ENCODE results near the gene CPEB3. TPM values are rescaled to one million over a fixed set of nuclear protein-coding genes. Genes with fewer than 3 reads are reported as not detected.

CPEB3 gene
- total RNA-seq, 1 experiment from 2014 or later = 1.1 TPM

DNA sequence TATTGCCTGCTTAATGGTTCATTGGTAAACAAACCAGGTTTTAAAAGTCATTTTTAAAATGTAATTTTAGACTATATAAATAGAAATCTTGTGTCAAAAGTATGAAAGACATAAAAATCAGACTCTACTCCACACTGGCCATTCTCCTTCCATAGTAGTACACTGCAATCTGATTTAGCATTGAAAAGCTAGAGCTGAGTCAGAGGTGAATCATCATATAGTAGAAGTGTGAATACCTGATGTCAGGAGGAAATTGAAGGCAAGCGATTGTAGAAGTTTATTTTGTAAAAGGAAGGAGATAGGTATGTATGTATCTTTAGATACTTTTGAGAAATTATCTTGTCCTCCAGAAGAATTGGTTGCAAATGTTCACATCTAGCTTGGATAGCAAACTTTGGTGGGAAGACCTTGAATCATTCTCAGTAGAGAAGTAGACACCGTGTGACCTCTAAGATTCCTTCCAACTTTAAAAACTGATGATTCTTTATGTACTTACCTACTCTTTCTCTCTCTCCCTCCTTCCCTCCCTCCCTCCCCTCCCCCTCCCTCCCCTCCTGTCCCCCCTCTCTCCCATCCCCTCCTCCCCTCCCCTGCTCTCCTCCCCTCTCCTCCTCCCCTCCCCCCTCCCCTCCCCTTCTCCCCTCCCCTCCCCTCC is 279.2 kb downstream of the CPEB3 start:
- no peak overlapping the region for H3K4me3 ChIP-seq (ENCODE audit: low read depth, low read length, poor library complexity, severe bottlenecking)
- H3K9me3 ChIP-seq (ENCODE audit: low read depth, low read length, poor library complexity, severe bottlenecking) = no peaks in the 10 kb centered on the region
- H3K27me3 ChIP-seq (replicated peaks; ENCODE audit: insufficient read depth, low read depth, low read length, poor library complexity) = no peaks in the 10 kb centered on the region
- DNase-seq (ENCODE audit: low spot score) = peak; percentile 21
- no peak for TF ChIP-seq EZH2 (IDR thresholded peaks at IDR 0.05; ENCODE audit: borderline replicate concordance, low read depth, low read length, poor library complexity, severe bottlenecking)
- TF ChIP-seq, protein P1, sequence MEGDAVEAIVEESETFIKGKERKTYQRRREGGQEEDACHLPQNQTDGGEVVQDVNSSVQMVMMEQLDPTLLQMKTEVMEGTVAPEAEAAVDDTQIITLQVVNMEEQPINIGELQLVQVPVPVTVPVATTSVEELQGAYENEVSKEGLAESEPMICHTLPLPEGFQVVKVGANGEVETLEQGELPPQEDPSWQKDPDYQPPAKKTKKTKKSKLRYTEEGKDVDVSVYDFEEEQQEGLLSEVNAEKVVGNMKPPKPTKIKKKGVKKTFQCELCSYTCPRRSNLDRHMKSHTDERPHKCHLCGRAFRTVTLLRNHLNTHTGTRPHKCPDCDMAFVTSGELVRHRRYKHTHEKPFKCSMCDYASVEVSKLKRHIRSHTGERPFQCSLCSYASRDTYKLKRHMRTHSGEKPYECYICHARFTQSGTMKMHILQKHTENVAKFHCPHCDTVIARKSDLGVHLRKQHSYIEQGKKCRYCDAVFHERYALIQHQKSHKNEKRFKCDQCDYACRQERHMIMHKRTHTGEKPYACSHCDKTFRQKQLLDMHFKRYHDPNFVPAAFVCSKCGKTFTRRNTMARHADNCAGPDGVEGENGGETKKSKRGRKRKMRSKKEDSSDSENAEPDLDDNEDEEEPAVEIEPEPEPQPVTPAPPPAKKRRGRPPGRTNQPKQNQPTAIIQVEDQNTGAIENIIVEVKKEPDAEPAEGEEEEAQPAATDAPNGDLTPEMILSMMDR (conservative IDR thresholded peaks at IDR 0.05; ENCODE audit: low read depth, low read length) = no peak
- H3K4me1 ChIP-seq (ENCODE audit: insufficient read depth, low read length, poor library complexity, severe bottlenecking) = no peaks in the 10 kb centered on the region
- ChIA-PET CTCF (no interaction called here), POLR2A (ENCODE audit: low non-redundant PET) (no interaction called here)
- intact Hi-C loops (cut with micrococcal nuclease; ENCODE audit: unreplicated experiment) = no loop called here
- H3K36me3 ChIP-seq (ENCODE audit: insufficient read depth, low read length, poor library complexity, severe bottlenecking) = peaks cover 34% of the 10 kb centered on the region
- H3K27ac ChIP-seq (ENCODE audit: low read depth, low read length, poor library complexity, severe bottlenecking) = no peak overlapping the region
- BruUV-seq (replicated peaks) = no TSS peak

DNA sequence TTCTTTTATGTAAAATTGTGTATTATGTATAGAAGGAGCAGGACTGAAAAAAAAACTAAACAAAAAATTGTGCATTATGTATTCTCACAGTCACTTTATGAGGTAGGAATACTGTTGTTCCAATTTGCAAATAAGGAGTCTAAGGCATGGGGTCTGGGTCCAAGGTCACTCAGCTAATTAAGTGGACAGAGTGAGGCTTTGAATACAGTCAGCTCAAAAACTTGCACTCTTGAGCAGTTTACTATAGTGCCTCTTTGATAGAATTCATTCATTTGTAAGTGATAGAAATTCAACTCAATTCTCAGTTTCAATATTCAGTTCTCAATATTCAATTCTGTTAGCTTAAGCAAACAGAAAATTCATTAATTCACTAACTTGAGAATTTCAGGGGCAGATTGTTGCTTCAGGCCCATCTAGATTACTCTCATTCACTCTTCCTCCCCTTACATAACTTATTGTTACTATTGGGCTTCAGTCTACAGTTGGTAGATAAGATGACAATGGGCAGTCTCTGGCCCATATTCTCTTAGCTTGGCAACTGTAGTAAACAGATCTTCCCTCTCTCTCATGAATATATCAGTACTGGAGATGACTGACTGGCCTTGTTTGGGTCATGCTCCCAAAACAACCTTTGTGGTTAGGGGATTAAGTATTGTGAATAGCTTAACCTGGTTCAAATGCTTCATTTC is 280.7 kb downstream of the CPEB3 start:
- no peak for TF ChIP-seq EZH2 (IDR thresholded peaks at IDR 0.05; ENCODE audit: borderline replicate concordance, low read depth, low read length, poor library complexity, severe bottlenecking)
- TF ChIP-seq, protein P1 (conservative IDR thresholded peaks at IDR 0.05; ENCODE audit: low read depth, low read length) = no peak
- Histone ChIP-seq H3K4me1 (ENCODE audit: insufficient read depth, low read length, poor library complexity, severe bottlenecking) (no peaks in the 10 kb centered on the region), H3K27me3 (replicated peaks; ENCODE audit: insufficient read depth, low read depth, low read length, poor library complexity) (no peaks in the 10 kb centered on the region), H3K4me3 (ENCODE audit: low read depth, low read length, poor library complexity, severe bottlenecking) (no peak overlapping the region), H3K27ac (ENCODE audit: low read depth, low read length, poor library complexity, severe bottlenecking) (no peak overlapping the region), H3K36me3 (ENCODE audit: insufficient read depth, low read length, poor library complexity, severe bottlenecking) (peaks cover 27% of the 10 kb centered on the region), H3K9me3 (ENCODE audit: low read depth, low read length, poor library complexity, severe bottlenecking) (no peaks in the 10 kb centered on the region)
- POLR2A ChIA-PET (ENCODE audit: low non-redundant PET) = no interaction called here
- no peak for DNase-seq (ENCODE audit: low spot score)
- CTCF ChIA-PET = no interaction called here
- BruUV-seq (replicated peaks) = no TSS peak
- intact Hi-C loops (cut with micrococcal nuclease; ENCODE audit: unreplicated experiment) = no loop called here

DNA sequence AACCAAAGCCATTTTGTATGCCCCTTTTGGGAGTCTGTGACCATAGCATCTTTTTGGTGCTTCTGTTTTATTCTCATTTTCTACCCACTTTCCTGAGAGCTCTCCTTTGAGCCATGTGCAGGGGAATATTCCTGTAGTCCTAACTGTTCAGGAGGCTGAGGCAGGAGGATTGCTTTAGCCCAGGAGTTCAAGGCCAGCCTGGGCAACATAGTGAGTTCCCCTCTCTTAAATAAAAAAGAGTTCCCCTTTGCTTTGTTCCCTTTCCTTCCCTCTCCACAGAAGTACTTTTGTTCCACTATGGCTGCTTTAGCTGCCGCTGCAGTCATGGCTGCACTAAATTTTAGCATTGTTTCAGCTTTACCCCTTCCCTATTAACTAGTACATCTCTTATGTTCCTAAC is 281.4 kb downstream of the CPEB3 start:
- H3K27me3 ChIP-seq (replicated peaks; ENCODE audit: insufficient read depth, low read depth, low read length, poor library complexity) = no peaks in the 10 kb centered on the region
- DNase-seq (ENCODE audit: low spot score) = no peak
- H3K9me3 ChIP-seq (ENCODE audit: low read depth, low read length, poor library complexity, severe bottlenecking) = peaks cover 3% of the 10 kb centered on the region
- H3K4me3 ChIP-seq (ENCODE audit: low read depth, low read length, poor library complexity, severe bottlenecking) = no peak overlapping the region
- no TSS peak for BruUV-seq (replicated peaks)
- no peaks in the 10 kb centered on the region for H3K4me1 ChIP-seq (ENCODE audit: insufficient read depth, low read length, poor library complexity, severe bottlenecking)
- TF ChIP-seq, protein P1 (conservative IDR thresholded peaks at IDR 0.05; ENCODE audit: low read depth, low read length) = no peak
- TF ChIP-seq EZH2 (IDR thresholded peaks at IDR 0.05; ENCODE audit: borderline replicate concordance, low read depth, low read length, poor library complexity, severe bottlenecking) = no peak
- ChIA-PET POLR2A (ENCODE audit: low non-redundant PET) (no interaction called here), CTCF (no interaction called here)
- H3K27ac ChIP-seq (ENCODE audit: low read depth, low read length, poor library complexity, severe bottlenecking) = no peak overlapping the region
- H3K36me3 ChIP-seq (ENCODE audit: insufficient read depth, low read length, poor library complexity, severe bottlenecking) = peaks cover 26% of the 10 kb centered on the region
- intact Hi-C loops (cut with micrococcal nuclease; ENCODE audit: unreplicated experiment) = no loop called here
